Pancreas (tissue), 10 donors: Measurements from ENCODE around the gene DZIP1L. TPM values are rescaled to one million over a fixed set of nuclear protein-coding genes. Genes with fewer than 3 reads are reported as not detected.
"Not testable (repeated sequence)": the region's sequence is repeated elsewhere in the genome, so short reads cannot be mapped to it uniquely, and the experiment has no call there.

Source experiments
- ATAC-seq, 4 donors: fragments of 200-7000 bp; cut with Tn5 transposase; one replicate each; pipeline versions ENCODE4 v1.8.0 to v1.9.1; 2020; ENCODE audit warnings: mild to moderate bottlenecking in 4 of 4, moderate library complexity in 4 of 4
- DNase-seq, 6 donors: peaks; one replicate each; pipeline ENCODE4 v3.0.0-alpha.2; 2020
- FAIRE-seq: peaks from 2 replicates; lab custom pipeline; 2012; peaks lifted over from hg19 to GRCh38; lab: Jason Lieb, UNC
- H3K27ac ChIP-seq, 4 donors: fragments of 200-600 bp; sonication (generic); 1 replicate in 3 of 4; 2 replicates in 1 of 4; pipeline versions ENCODE4 v1.5.0 to v1.8.0; 2020
- H3K27me3 ChIP-seq, 4 donors: fragments of 200-600 bp; one replicate each; pipeline ENCODE4 v1.8.0; 2021
- H3K36me3 ChIP-seq, 3 donors: fragments of 200-600 bp; sonication (generic) in 1 of 3; one replicate each; pipeline versions ENCODE4 v1.5.0 to v1.8.0; 2020 to 2021
- H3K4me1 ChIP-seq, 3 donors: fragments of 200-600 bp; one replicate each; pipeline ENCODE4 v1.8.0; 2021
- H3K4me3 ChIP-seq, 4 donors: fragments of 200-600 bp; sonication (generic) in 2 of 4; one replicate each; pipeline versions ENCODE4 v1.5.0 to v1.8.0; 2020 to 2021
- H3K9me3 ChIP-seq, 4 donors: fragments of 200-600 bp; one replicate each; pipeline ENCODE4 v1.8.0; 2021
- CTCF ChIP-seq, 4 donors: fragments of 200-600 bp; sonication (generic) in 3 of 4; IDR thresholded peaks; one replicate each; pipeline versions ENCODE4 v1.5.0 to v1.8.0; 2021; ENCODE audit warnings: antibody characterized with exemption in 4 of 4
- WGBS, 2 donors: extraction: QIAGEN DNeasy Blood & Tissue Kit; methylation state at CpG; one replicate each; pipeline ENCODE4 v1.1.7; 2013; 5-methylcytosine and 5-hydroxymethylcytosine counted together
- intact Hi-C, 3 donors: fragments of 100-400 bp; cut with DNase I; formaldehyde crosslinking; loops; one replicate each; pipeline versions ENCODE4 v1.11.1 to v1.14.2; 2022
- polyA plus RNA-seq, 2 donors: library from polyadenylated mRNA; stranded (reverse); fragments of 200-250 nt; gene quantifications; one replicate each; pipeline ENCODE4 v1.2.3, GENCODE V29; 2013
- total RNA-seq, 6 donors: library from RNA; stranded (reverse); fragmentation: NEBNext Ultra II Directional in 4 of 6; extraction: Animal tissue kit (Norgen Biotek cat#: 25700) in 4 of 6; gene quantifications; one replicate each; pipeline versions ENCODE4 v1.2.1 to v1.2.4, GENCODE V29; 2021 to 2023
- donor health status: healthy with polysubstance abuse.
- donor health status: DM: no; HTN: no; CAD: no; lungs with moderate emphysema.
- donor health status: DM: no; HTN: no; CAD: no.
- donor health status: control.
- donor health status: control.
- donor health status: Bipolar disorder and iron deficiency.
- donor health status: DM: yes; HTN: yes; CAD: no.
- donor health status: DM: no; HTN: no; CAD: no.
- donor health status: DM: no; HTN: no; CAD: no.
- donor health status: DM: yes; HTN: yes; CAD: no.

DZIP1L gene
- total and polyA plus RNA-seq, 8 donors: 6.3 to 21.7 (median 10.0) TPM

GRCh38 chr3:138097192-138098172, 17.9 kb downstream of the DZIP1L start:
- ATAC-seq (peak in 1 of 4 donors; percentile 34), DNase-seq (no peak), FAIRE-seq (no peak)
- Histone ChIP-seq H3K4me1 (no peaks in the 10 kb centered on the region), H3K27ac (no peak overlapping the region), H3K27me3 (no peaks in the 10 kb centered on the region), H3K4me3 (no peak overlapping the region), H3K9me3 (no peaks in the 10 kb centered on the region), H3K36me3 (no peaks in the 10 kb centered on the region)
- WGBS, 2 donors: 66 to 69% methylated on average over 12 of the region's 12 CpGs
- intact Hi-C loops: no loop called here
- peak in 3 of 4 donors; percentile 6 to 17 (median 13) for TF ChIP-seq CTCF (IDR thresholded peaks at IDR 0.05)

DNA sequence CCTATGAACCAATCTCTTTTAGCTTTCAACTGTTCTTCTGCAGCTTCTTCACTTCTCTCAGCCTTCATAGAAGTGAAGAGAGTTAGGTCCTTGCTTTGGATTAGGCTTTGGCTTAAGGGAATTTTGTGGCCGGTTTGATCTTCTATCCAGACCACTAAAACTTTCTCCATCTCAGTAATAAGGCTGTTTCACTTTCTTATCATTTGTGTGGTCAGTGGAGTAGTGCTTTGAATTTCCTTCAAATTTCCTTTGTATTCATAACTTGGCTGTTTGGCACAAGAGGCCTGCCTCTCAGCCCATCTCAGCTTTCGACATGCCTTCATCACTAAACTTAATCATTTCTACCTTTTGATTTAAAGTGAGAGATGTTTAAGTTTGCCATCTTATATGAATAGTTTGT, 21.7 kb downstream of the DZIP1L start:
- Histone ChIP-seq H3K36me3 (no peaks in the 10 kb centered on the region), H3K9me3 (no peaks in the 10 kb centered on the region), H3K4me1 (no peaks in the 10 kb centered on the region), H3K27me3 (no peaks in the 10 kb centered on the region), H3K27ac (no peak overlapping the region), H3K4me3 (no peak overlapping the region)
- TF ChIP-seq CTCF (IDR thresholded peaks at IDR 0.05): no peak
- ATAC-seq (no peak), FAIRE-seq (no peak), DNase-seq (no peak)
- 43 to 50% methylated on average over 2 of the region's 2 CpGs for WGBS, 2 donors
- intact Hi-C loops: no loop called here

GRCh38 chr3:138092023-138092422, 23.4 kb downstream of the DZIP1L start:
- ATAC-seq: no peak
- FAIRE-seq: no peak
- no peak overlapping the region for H3K27ac ChIP-seq
- DNase-seq: no peak
- no peak overlapping the region for H3K4me3 ChIP-seq
- H3K27me3 ChIP-seq: no peaks in the 10 kb centered on the region
- WGBS, 2 donors: 56 to 64% methylated on average over 2 of the region's 2 CpGs
- no peaks in the 10 kb centered on the region for H3K9me3 ChIP-seq
- H3K4me1 ChIP-seq: no peaks in the 10 kb centered on the region
- intact Hi-C loops: no loop called here
- TF ChIP-seq CTCF (IDR thresholded peaks at IDR 0.05): no peak
- peaks cover 0 to 5% (median 0%) of the 10 kb centered on the region in 3 donors for H3K36me3 ChIP-seq

DNA sequence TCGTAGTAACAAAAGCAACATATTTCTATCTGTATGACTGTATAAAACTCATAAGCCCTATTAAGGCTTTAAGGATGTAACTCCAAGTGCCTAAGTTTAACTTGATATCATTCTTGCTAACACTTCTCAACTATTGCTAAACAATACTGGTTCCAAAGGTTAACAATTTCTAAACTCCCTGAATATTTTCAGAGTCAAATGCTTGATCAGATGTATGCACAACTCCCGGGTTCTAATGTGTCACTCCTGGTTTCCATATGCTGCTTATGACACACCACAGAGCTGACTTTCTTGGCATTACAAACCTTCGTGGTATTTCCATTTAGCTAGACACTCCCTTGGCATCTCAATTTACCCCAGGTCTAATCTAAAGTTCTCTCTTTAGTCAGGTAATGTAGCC, 26.3 kb downstream of the DZIP1L start:
- DNase-seq (no peak), FAIRE-seq (no peak)
- WGBS, 2 donors: 68 to 77% methylated on average over 3 of the region's 3 CpGs

DNA sequence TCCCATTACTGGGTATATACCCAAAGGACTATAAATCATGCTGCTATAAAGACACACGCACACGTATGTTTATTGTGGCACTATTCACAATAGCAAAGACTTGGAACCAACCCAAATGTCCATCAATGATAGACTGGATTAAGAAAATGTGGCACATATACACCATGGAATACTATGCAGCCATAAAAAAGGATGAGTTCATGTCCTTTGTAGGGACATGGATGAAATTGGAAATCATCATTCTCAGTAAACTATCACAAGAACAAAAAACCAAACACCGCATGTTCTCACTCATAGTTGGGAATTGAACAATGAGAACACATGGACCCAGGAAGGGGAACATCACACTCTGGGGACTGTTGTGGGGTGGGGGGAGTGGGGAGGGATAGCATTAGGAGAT, 29.7 kb downstream of the DZIP1L start:
- H3K27ac ChIP-seq, H3K9me3 ChIP-seq, intact Hi-C loops, ATAC-seq, DNase-seq, H3K36me3 ChIP-seq, H3K27me3 ChIP-seq, H3K4me3 ChIP-seq, FAIRE-seq: not testable (repeated sequence)
- 87 to 100% methylated on average over 1 of the region's 3 CpGs for WGBS, 2 donors
- H3K4me1 ChIP-seq: peaks cover 0 to 17% (median 6%) of the 10 kb centered on the region in 3 donors

More for the DNA sequence above, 26.3 kb downstream of the DZIP1L start:
- peaks cover 0 to 6% (median 5%) of the 10 kb centered on the region in 3 donors for H3K36me3 ChIP-seq
- H3K27me3 ChIP-seq: no peaks in the 10 kb centered on the region
- no peak for TF ChIP-seq CTCF (IDR thresholded peaks at IDR 0.05)
- intact Hi-C loops: no loop called here
- H3K9me3 ChIP-seq: no peaks in the 10 kb centered on the region
- no peak for ATAC-seq
- no peak overlapping the region for H3K27ac ChIP-seq
- H3K4me1 ChIP-seq: no peaks in the 10 kb centered on the region
- no peak overlapping the region for H3K4me3 ChIP-seq
